Sigmoid colon (tissue), 4 donors: ENCODE results near the gene CASP7.

Experiments
- EP300 ChIP-seq, 4 donors: sonication (generic); formaldehyde crosslinking; IDR thresholded peaks; one replicate each; pipeline ENCODE4 v1.6.1; 2017; ENCODE audit warnings: antibody characterized with exemption in 4 of 4
- POLR2A ChIP-seq, 2 donors: fragments of 450-650 bp; IDR thresholded peaks; one replicate each; pipeline ENCODE4 v1.6.1; 2016; ENCODE audit warnings: antibody characterized with exemption in 2 of 2, mild to moderate bottlenecking in 2 of 2, moderate library complexity in 2 of 2
- TF ChIP-seq, protein P1 (sequence below), 4 experiments: fragments of 450-650 bp in 3 of 4; fragments of 200-600 bp in 1 of 4; IDR thresholded peaks; one replicate each; pipeline ENCODE4 v1.5.1; 2016 to 2019; ENCODE audit warnings: antibody characterized with exemption in 4 of 4, mild to moderate bottlenecking in 3 of 4, moderate library complexity in 2 of 4

- TF ChIP-seq, protein P1, sequence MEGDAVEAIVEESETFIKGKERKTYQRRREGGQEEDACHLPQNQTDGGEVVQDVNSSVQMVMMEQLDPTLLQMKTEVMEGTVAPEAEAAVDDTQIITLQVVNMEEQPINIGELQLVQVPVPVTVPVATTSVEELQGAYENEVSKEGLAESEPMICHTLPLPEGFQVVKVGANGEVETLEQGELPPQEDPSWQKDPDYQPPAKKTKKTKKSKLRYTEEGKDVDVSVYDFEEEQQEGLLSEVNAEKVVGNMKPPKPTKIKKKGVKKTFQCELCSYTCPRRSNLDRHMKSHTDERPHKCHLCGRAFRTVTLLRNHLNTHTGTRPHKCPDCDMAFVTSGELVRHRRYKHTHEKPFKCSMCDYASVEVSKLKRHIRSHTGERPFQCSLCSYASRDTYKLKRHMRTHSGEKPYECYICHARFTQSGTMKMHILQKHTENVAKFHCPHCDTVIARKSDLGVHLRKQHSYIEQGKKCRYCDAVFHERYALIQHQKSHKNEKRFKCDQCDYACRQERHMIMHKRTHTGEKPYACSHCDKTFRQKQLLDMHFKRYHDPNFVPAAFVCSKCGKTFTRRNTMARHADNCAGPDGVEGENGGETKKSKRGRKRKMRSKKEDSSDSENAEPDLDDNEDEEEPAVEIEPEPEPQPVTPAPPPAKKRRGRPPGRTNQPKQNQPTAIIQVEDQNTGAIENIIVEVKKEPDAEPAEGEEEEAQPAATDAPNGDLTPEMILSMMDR (IDR thresholded peaks at IDR 0.05), result no peak
- no peak for TF ChIP-seq POLR2A (IDR thresholded peaks at IDR 0.05)
- no peak for TF ChIP-seq EP300 (IDR thresholded peaks at IDR 0.05)
Measured at GRCh38 chr10:113630929-113631533, 48.7 kb upstream of the CASP7 start.
